Measurements from ENCODE around the gene SENP3.

SENP3 gene

GRCh38 chr17:7561589-7562207 is at the start of gene SENP3:
Gene SENP3 (plus strand): TSS chr17:7561919. CDS start chr17:7563077, 1,158 bp downstream.
- H3K9me3 Mint-ChIP-seq = no peaks in the 10 kb centered on the region
- no peaks in the 10 kb centered on the region for H3K27me3 Mint-ChIP-seq (ENCODE audit: low read depth)
- peaks cover 30% of the 10 kb centered on the region for H3K36me3 Mint-ChIP-seq (ENCODE audit: low read depth)
- H3K27ac Mint-ChIP-seq = peak within 1 kb of the TSS; percentile 93
- H3K4me3 Mint-ChIP-seq = peak within 1 kb of the TSS; percentile 95
- peak; percentile 93 for DNase-seq (ENCODE audit: low spot score)
- H3K4me1 Mint-ChIP-seq (ENCODE audit: low read depth) = peaks cover 33% of the 10 kb centered on the region

DNA sequence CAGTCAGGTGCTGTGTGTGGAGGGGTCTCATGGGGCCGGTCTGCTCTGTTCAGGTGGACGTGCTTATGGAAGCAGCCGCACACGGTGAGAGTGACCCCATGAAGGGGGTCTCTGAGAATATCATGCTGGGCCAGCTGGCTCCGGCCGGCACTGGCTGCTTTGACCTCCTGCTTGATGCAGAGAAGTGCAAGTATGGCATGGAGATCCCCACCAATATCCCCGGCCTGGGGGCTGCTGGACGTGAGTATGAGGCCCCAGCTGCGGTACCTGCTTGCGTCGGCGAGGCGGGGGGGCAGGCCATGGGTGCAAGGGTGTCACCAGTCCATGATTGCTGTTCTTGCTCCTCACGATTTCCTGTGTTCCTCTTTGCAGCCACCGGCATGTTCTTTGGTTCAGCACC is 49.6 kb upstream of the SENP3 start:
- no peak for DNase-seq (ENCODE audit: low spot score)
- H3K9me3 Mint-ChIP-seq = no peaks in the 10 kb centered on the region

DNA sequence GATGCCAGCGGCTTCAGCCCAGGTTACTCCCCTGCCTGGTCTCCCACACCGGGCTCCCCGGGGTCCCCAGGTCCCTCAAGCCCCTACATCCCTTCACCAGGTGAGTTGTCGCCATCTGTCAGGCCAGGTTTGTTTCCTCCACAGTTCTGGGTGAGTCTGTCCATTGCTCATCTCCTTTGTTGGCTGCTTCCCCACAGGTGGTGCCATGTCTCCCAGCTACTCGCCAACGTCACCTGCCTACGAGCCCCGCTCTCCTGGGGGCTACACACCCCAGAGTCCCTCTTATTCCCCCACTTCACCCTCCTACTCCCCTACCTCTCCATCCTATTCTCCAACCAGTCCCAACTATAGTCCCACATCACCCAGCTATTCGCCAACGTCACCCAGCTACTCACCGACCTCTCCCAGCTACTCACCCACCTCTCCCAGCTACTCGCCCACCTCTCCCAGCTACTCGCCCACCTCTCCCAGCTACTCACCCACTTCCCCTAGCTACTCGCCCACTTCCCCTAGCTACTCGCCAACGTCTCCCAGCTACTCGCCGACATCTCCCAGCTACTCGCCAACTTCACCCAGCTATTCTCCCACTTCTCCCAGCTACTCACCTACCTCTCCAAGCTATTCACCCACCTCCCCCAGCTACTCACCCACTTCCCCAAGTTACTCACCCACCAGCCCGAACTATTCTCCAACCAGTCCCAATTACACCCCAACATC is 48.7 kb upstream of the SENP3 start:
- Mint-ChIP-seq H3K9me3 (no peaks in the 10 kb centered on the region), H3K36me3 (ENCODE audit: low read depth) (peaks cover 58% of the 10 kb centered on the region), H3K4me3 (no peak overlapping the region), H3K27ac (no peak overlapping the region), H3K4me1 (ENCODE audit: low read depth) (no peaks in the 10 kb centered on the region), H3K27me3 (ENCODE audit: low read depth) (no peaks in the 10 kb centered on the region)
- no peak for DNase-seq (ENCODE audit: low spot score)

More for the DNA sequence above, 49.6 kb upstream of the SENP3 start:
- H3K4me1 Mint-ChIP-seq (ENCODE audit: low read depth) = no peaks in the 10 kb centered on the region
- no peak overlapping the region for H3K27ac Mint-ChIP-seq
- no peaks in the 10 kb centered on the region for H3K27me3 Mint-ChIP-seq (ENCODE audit: low read depth)
- peaks cover 61% of the 10 kb centered on the region for H3K36me3 Mint-ChIP-seq (ENCODE audit: low read depth)
- no peak overlapping the region for H3K4me3 Mint-ChIP-seq

DNA sequence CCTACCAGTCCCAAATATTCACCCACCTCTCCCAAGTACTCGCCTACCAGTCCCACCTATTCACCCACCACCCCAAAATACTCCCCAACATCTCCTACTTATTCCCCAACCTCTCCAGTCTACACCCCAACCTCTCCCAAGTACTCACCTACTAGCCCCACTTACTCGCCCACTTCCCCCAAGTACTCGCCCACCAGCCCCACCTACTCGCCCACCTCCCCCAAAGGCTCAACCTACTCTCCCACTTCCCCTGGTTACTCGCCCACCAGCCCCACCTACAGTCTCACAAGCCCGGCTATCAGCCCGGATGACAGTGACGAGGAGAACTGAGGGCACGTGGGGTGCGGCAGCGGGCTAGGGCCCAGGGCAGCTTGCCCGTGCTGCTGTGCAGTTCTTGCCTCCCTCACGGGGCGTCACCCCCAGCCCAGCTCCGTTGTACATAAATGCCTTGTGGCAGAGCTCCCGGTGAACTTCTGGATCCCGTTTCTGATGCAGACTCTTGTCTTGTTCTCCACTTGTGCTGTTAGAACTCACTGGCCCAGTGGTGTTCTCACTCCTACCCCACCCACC is 47.8 kb upstream of the SENP3 start:
- Mint-ChIP-seq H3K4me3 (no peak overlapping the region), H3K36me3 (ENCODE audit: low read depth) (peaks cover 50% of the 10 kb centered on the region), H3K9me3 (no peaks in the 10 kb centered on the region), H3K4me1 (ENCODE audit: low read depth) (no peaks in the 10 kb centered on the region), H3K27me3 (ENCODE audit: low read depth) (no peaks in the 10 kb centered on the region), H3K27ac (no peak overlapping the region)
- DNase-seq (ENCODE audit: low spot score) = no peak

DNA sequence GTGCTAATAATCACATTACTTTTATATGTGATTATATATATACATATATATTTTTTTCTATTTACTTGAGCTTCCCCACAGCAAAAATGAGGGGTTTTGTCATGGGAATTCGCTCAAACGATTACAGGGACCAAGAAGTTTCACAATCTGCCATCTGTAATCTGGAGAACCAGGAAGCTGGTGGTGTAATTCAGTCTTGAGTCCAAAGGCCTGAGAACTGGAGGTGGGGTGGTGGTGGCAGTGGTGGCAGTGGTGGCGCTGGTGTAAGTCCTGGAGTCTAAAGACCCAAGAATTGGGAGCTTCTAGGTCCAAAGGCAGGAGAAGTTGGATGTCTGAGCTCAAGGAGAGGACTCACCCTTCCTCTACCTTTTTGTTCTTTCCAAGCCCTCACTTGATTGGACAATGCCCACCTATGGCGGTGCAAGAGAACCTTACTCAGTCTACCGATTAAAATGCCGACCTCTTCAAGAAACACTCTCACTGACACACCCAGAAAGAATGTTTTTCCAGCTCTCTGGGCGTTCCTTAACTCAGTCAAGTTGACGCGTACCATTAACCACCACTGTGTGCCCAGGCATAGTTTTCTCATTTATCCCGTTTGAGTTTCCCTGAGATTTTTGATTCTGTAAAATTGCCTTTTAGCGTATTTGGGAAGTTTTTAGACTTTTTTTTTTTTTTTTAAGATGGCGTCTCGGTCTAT is 45.7 kb upstream of the SENP3 start:
- Mint-ChIP-seq H3K36me3 (ENCODE audit: low read depth) (peaks cover 34% of the 10 kb centered on the region), H3K4me1 (ENCODE audit: low read depth) (no peaks in the 10 kb centered on the region), H3K27ac (no peak overlapping the region), H3K9me3 (no peaks in the 10 kb centered on the region), H3K4me3 (no peak overlapping the region), H3K27me3 (ENCODE audit: low read depth) (no peaks in the 10 kb centered on the region)
- DNase-seq (ENCODE audit: low spot score) = no peak

GRCh38 chr17:7523033-7523432 is 38.7 kb upstream of the SENP3 start:
- no peak overlapping the region for H3K27ac Mint-ChIP-seq
- H3K4me1 Mint-ChIP-seq (ENCODE audit: low read depth) = peaks cover 4% of the 10 kb centered on the region
- no peaks in the 10 kb centered on the region for H3K27me3 Mint-ChIP-seq (ENCODE audit: low read depth)
- no peaks in the 10 kb centered on the region for H3K36me3 Mint-ChIP-seq (ENCODE audit: low read depth)
- H3K9me3 Mint-ChIP-seq = peaks cover 8% of the 10 kb centered on the region
- H3K4me3 Mint-ChIP-seq = no peak overlapping the region
- peak; percentile 23 for DNase-seq (ENCODE audit: low spot score)

DNA sequence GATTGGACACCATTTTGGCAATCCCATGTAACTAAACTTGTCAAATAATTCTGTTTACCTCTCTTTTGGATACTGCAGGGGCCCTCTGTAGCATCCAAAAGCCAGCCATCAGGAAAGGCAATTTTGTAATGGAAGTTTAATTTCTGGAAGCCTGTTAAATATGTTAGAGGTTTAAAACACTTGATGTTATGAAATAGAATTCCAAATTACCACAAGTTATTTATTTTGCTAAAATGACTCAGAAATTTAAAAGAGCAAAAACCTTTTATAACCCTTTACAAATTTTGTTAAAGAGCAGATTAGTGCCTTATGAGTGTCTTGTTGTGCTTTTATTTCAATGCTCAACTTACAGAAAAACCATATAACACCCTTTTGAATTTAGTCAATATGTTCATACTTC is 32.9 kb upstream of the SENP3 start:
- Mint-ChIP-seq H3K4me3 (no peak overlapping the region), H3K4me1 (ENCODE audit: low read depth) (no peaks in the 10 kb centered on the region), H3K9me3 (peaks cover 18% of the 10 kb centered on the region), H3K27ac (no peak overlapping the region), H3K27me3 (ENCODE audit: low read depth) (no peaks in the 10 kb centered on the region), H3K36me3 (ENCODE audit: low read depth) (no peaks in the 10 kb centered on the region)
- no peak for DNase-seq (ENCODE audit: low spot score)

DNA sequence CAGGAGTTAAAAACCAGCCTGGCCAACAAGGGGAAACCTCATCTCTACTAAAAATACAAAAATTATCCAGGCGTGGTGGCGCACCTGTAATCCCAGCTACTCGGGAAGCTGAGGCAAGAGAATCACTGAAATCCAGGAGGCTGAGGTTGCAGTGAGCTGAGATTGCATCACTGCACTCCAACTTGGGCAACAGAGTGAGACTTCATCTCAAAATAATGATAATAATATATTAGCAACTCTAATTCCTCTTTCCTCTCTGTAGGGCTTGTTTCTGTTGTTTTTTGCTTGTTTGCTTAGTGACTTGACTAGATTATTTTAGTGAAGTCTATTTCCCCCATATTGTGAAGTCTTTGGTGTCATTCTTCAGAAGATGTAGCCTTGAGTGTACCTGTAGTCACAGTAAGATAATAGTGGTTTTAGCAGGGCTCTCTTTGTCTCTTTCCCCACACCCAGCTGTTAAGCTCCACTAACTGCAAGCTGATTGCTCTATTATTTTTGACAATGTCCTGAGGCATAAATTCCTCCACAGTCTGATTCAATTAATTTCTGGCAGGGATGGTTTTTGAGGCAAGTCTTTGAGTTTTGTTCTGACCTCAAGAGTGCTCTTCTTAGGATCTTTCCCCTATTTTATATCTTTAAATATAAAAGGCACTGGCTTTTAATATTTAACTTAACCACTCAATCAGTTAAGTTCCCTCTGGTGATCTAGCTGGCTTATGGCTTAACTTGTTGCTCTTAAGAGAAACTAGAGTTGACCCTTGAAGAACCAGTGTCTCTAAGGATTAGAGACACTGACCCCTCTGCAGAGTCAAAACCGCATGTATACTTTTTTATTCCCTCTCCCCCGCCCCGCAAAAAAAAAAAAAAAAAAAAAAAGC is 31.5 kb upstream of the SENP3 start:
- Mint-ChIP-seq H3K9me3 (peaks cover 18% of the 10 kb centered on the region), H3K36me3 (ENCODE audit: low read depth) (no peaks in the 10 kb centered on the region), H3K4me1 (ENCODE audit: low read depth) (no peaks in the 10 kb centered on the region), H3K27ac (no peak overlapping the region), H3K4me3 (no peak overlapping the region), H3K27me3 (ENCODE audit: low read depth) (peaks cover 5% of the 10 kb centered on the region)
- DNase-seq (ENCODE audit: low spot score) = no peak

GRCh38 chr17:7538050-7538449 is 23.7 kb upstream of the SENP3 start:
- Mint-ChIP-seq H3K27ac (no peak overlapping the region), H3K4me1 (ENCODE audit: low read depth) (no peaks in the 10 kb centered on the region), H3K4me3 (no peak overlapping the region), H3K27me3 (ENCODE audit: low read depth) (peaks cover 5% of the 10 kb centered on the region), H3K9me3 (peaks cover 13% of the 10 kb centered on the region), H3K36me3 (ENCODE audit: low read depth) (no peaks in the 10 kb centered on the region)
- DNase-seq (ENCODE audit: low spot score) = no peak

GRCh38 chr17:7538891-7539545 is 22.7 kb upstream of the SENP3 start:
- H3K4me1 Mint-ChIP-seq (ENCODE audit: low read depth) = no peaks in the 10 kb centered on the region
- H3K36me3 Mint-ChIP-seq (ENCODE audit: low read depth) = no peaks in the 10 kb centered on the region
- DNase-seq (ENCODE audit: low spot score) = no peak
- H3K4me3 Mint-ChIP-seq = no peak overlapping the region
- no peak overlapping the region for H3K27ac Mint-ChIP-seq
- H3K9me3 Mint-ChIP-seq = peaks cover 13% of the 10 kb centered on the region
- H3K27me3 Mint-ChIP-seq (ENCODE audit: low read depth) = peaks cover 10% of the 10 kb centered on the region

DNA sequence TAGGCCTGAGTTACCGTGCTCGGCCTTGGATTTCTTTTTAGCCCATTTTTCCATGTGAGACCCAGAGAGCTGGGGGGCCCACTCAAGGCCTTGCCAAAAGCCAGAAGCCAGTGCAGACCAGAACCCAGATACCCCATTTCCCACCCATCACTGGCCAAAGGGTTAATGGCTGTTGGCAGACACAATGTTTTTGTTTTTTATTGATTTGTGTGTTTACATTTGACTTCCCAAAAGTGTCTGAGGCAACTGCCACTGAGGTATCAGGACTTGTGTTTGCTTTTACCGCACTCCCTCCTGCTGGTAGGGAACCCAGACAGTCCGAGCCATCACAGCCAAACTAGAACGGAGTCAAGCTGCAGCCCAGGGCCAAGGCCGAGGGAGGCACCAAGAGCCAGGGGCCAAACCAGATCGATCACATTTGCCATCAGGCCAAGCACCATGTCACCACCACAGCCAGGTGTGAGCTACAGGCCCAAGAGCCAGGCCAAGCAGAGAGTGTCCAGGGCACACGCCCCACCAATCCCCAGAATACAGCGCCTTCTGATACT is 20.6 kb upstream of the SENP3 start:
- DNase-seq (ENCODE audit: low spot score) = no peak
- peaks cover 13% of the 10 kb centered on the region for H3K9me3 Mint-ChIP-seq
- H3K27me3 Mint-ChIP-seq (ENCODE audit: low read depth) = peaks cover 5% of the 10 kb centered on the region
- H3K36me3 Mint-ChIP-seq (ENCODE audit: low read depth) = no peaks in the 10 kb centered on the region
- no peak overlapping the region for H3K4me3 Mint-ChIP-seq
- no peaks in the 10 kb centered on the region for H3K4me1 Mint-ChIP-seq (ENCODE audit: low read depth)
- no peak overlapping the region for H3K27ac Mint-ChIP-seq

DNA sequence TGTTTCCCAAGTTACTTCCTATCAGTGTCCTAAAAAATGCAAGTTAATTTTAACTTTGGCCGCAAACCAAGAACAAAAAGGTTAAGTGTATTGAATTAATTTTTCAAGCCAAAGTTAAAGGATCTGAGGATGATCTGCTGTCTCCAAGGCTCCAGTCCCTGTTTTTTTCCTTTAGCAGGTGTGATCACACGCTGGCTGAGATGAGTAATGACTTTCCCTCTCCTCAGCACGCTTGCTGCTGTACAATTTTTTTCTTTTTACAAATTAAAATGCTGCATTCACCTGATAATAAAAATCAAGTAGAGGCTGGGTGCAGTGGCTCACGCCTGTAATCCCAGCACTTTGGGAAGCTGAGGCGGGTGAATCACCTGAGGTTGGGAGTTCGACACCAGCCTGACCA is 16.8 kb upstream of the SENP3 start:
- H3K27ac Mint-ChIP-seq = no peak overlapping the region
- no peaks in the 10 kb centered on the region for H3K9me3 Mint-ChIP-seq
- peaks cover 11% of the 10 kb centered on the region for H3K4me1 Mint-ChIP-seq (ENCODE audit: low read depth)
- peaks cover 5% of the 10 kb centered on the region for H3K27me3 Mint-ChIP-seq (ENCODE audit: low read depth)
- peaks cover 2% of the 10 kb centered on the region for H3K36me3 Mint-ChIP-seq (ENCODE audit: low read depth)
- DNase-seq (ENCODE audit: low spot score) = no peak
- no peak overlapping the region for H3K4me3 Mint-ChIP-seq

All from T-helper 2 cell treated with Interferon-gamma antibody and Interleukin-4, amounts not matched to agents 5 μg/mL and 100 μg/mL, for 36 hours (primary cell).